Measurements from ENCODE around the gene TTN.

Gene TTN

GRCh38 chr2:178482437-178482836, 324.8 kb downstream of the TTN start:
- FAIRE-seq: no peak
- TF ChIP-seq CTCF (IDR thresholded peaks at IDR 0.05; ENCODE audit: insufficient read depth, missing control alignments): no peak
- DNase-seq (ENCODE audit: insufficient read length, low spot score): no peak

- FAIRE-seq (no peak), DNase-seq (ENCODE audit: insufficient read length, low spot score) (peak; percentile 46)
- no peak for TF ChIP-seq CTCF (IDR thresholded peaks at IDR 0.05; ENCODE audit: insufficient read depth, missing control alignments)
These were observed 326.7 kb downstream of the TTN start, which contains the start of gene PLEKHA3 for GRCh38 chr2:178480227-178481181. TSS of gene PLEKHA3 (plus strand) at chr2:178480457. CDS start at chr2:178480870, 413 bp downstream.

- FAIRE-seq (no peak), DNase-seq (ENCODE audit: insufficient read length, low spot score) (no peak)
- no peak for TF ChIP-seq CTCF (IDR thresholded peaks at IDR 0.05; ENCODE audit: insufficient read depth, missing control alignments)
These were observed 327.4 kb downstream of the TTN start for GRCh38 chr2:178479758-178480226.

DNA sequence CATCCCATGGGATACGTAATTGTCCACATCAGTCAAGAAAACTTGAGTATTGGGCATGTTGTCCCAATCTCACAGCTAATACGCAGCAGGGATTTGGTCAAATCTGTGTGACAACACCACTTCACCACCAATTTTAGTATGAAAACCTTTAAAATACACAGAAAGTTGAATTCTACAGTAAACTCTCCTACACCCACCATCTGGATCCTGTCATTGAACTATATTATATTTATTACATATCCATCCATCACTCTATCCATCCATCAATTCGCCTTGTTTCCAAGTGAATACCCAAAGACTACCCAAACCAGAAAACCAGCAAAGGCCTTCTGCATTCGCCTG, 328.0 kb downstream of the TTN start:
- TF ChIP-seq CTCF (IDR thresholded peaks at IDR 0.05; ENCODE audit: insufficient read depth, missing control alignments): no peak
- no peak for FAIRE-seq
- DNase-seq (ENCODE audit: insufficient read length, low spot score): no peak

- DNase-seq (ENCODE audit: insufficient read length, low spot score): peak; percentile 46
- peak; percentile 61 for TF ChIP-seq CTCF (IDR thresholded peaks at IDR 0.05; ENCODE audit: insufficient read depth, missing control alignments)
- no peak for FAIRE-seq
These were observed 328.6 kb downstream of the TTN start, which contains the start of gene FKBP7 for GRCh38 chr2:178478439-178479274. TSS of gene FKBP7 (minus strand) at chr2:178478600. CDS start at chr2:178478499, 101 bp downstream.

GRCh38 chr2:178478130-178478438, 329.1 kb downstream of the TTN start:
- no peak for TF ChIP-seq CTCF (IDR thresholded peaks at IDR 0.05; ENCODE audit: insufficient read depth, missing control alignments)
- no peak for FAIRE-seq
- no peak for DNase-seq (ENCODE audit: insufficient read length, low spot score)
